Measurements from ENCODE around the gene PDE6C. TPM values are rescaled to one million over a fixed set of nuclear protein-coding genes. Genes with fewer than 3 reads are reported as not detected.
A peak's percentile ranks its signal among the peaks of the same experiment; 100 is the strongest.
"Not testable (repeated sequence)": the region's sequence is repeated elsewhere in the genome, so short reads cannot be mapped to it uniquely, and the experiment has no call there.

PDE6C gene
- total RNA-seq, 1 donor from 2014 or later, result not detected

DNA sequence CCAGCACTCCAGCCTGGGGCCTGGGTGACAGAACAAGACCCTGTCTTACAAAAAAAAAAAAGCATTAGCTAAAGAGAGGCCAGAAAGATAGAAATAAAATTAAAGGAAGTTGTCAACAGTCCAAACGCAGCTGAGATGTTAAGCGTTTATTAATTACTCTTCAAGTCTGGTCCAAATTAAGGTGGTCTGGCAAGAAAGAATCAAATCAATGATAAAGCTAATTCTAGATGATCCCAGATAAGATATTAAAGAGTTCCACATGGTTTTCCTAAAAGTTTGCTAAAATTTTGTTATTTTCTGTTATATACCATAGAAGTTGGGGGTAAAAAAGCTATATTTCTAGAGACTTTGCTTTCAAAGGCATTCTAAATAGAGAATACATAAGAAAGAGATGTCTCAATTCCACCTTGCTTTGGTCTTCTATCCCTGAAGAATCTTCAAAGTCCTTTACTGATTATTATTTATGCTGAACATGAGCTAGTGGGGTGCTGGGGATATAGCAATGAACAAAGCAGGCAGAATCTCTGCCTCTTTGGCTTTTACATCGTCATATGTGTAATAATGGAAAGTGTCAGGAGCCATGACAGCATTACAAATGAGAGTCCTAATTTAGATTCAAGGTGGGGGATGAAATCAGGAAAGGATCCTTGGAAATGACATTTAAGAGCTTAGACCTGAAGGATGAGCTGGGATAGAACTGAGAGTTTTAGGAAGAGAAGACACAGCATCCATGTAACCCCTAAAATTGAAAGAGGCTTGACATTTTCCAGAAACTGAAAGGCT lies 66.7 kb downstream of the PDE6C start:
- no peaks in the 10 kb centered on the region for H3K27me3 Mint-ChIP-seq (ENCODE audit: low read depth)
- H3K27ac Mint-ChIP-seq (ENCODE audit: unreplicated experiment), result no peak overlapping the region
- H3K4me3 Mint-ChIP-seq (ENCODE audit: unreplicated experiment), result no peak overlapping the region
- peaks cover 9% of the 10 kb centered on the region for H3K36me3 Mint-ChIP-seq (ENCODE audit: low read depth)
- TF ChIP-seq, protein P1, sequence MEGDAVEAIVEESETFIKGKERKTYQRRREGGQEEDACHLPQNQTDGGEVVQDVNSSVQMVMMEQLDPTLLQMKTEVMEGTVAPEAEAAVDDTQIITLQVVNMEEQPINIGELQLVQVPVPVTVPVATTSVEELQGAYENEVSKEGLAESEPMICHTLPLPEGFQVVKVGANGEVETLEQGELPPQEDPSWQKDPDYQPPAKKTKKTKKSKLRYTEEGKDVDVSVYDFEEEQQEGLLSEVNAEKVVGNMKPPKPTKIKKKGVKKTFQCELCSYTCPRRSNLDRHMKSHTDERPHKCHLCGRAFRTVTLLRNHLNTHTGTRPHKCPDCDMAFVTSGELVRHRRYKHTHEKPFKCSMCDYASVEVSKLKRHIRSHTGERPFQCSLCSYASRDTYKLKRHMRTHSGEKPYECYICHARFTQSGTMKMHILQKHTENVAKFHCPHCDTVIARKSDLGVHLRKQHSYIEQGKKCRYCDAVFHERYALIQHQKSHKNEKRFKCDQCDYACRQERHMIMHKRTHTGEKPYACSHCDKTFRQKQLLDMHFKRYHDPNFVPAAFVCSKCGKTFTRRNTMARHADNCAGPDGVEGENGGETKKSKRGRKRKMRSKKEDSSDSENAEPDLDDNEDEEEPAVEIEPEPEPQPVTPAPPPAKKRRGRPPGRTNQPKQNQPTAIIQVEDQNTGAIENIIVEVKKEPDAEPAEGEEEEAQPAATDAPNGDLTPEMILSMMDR (IDR thresholded peaks at IDR 0.05), result no peak
- no peaks in the 10 kb centered on the region for H3K4me1 Mint-ChIP-seq (ENCODE audit: low read depth)
- H3K9me3 Mint-ChIP-seq (ENCODE audit: low read depth), result no peaks in the 10 kb centered on the region
- no peak for DNase-seq (ENCODE audit: low spot score)

DNA sequence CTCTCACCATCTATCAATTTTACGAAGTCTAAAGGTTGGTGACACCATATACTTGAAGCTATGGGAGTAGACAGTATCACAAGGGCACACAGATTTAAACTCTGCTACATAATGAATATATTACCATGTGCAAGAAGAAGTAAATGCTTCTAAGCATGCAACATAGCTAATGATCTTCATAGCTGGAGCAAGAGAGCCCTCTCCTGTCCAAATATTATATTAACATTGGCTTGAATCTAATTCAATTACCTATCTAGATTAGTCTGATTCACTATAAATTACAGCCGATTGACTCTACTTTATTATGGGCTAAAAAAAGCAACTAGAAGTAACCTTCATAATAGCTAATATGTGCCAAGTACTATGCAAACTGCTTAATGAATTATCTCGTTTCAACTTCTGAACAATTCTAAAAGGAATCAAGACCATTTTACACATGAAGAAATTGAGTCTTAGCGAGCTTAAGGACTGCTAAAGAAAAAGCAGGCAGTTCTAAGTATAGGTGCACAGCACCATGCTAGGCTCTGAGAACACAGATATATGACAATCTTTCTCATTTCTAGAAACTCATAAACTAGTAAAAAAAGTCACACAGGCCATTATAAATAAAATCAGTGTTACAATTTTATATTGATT lies 68.2 kb downstream of the PDE6C start:
- no peaks in the 10 kb centered on the region for H3K27me3 Mint-ChIP-seq (ENCODE audit: low read depth)
- DNase-seq (ENCODE audit: low spot score), result no peak
- H3K27ac Mint-ChIP-seq (ENCODE audit: unreplicated experiment), result no peak overlapping the region
- H3K4me3 Mint-ChIP-seq (ENCODE audit: unreplicated experiment), result no peak overlapping the region
- H3K36me3 Mint-ChIP-seq (ENCODE audit: low read depth), result peaks cover 5% of the 10 kb centered on the region
- H3K4me1 Mint-ChIP-seq (ENCODE audit: low read depth), result no peaks in the 10 kb centered on the region
- TF ChIP-seq, protein P1 (IDR thresholded peaks at IDR 0.05), result peak; percentile 90
- H3K9me3 Mint-ChIP-seq (ENCODE audit: low read depth), result no peaks in the 10 kb centered on the region

DNA sequence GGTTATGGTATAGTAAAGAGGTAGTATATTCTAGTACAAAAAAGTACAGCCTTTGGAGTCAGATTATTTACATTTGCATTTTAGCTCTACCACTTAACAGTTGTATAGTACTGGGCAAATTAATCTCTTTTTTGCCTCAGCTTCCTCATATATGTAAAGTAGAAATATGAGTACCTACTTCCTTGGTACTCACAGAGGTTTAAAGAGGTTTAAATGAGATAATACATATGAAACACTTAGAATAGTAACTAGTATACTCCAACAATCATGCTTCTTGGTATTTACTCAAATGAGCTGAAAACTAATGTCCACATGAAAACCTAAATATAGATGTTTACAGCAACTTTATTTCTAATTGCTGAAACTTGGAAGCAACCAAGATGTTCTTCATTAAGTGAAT lies 75.4 kb downstream of the PDE6C start:
- Mint-ChIP-seq H3K4me1 (ENCODE audit: low read depth) (no peaks in the 10 kb centered on the region), H3K9me3 (ENCODE audit: low read depth) (no peaks in the 10 kb centered on the region), H3K27ac (ENCODE audit: unreplicated experiment) (no peak overlapping the region), H3K4me3 (ENCODE audit: unreplicated experiment) (no peak overlapping the region), H3K36me3 (ENCODE audit: low read depth) (peaks cover 1% of the 10 kb centered on the region), H3K27me3 (ENCODE audit: low read depth) (no peaks in the 10 kb centered on the region)
- TF ChIP-seq, protein P1 (IDR thresholded peaks at IDR 0.05), result no peak
- DNase-seq (ENCODE audit: low spot score), result no peak

DNA sequence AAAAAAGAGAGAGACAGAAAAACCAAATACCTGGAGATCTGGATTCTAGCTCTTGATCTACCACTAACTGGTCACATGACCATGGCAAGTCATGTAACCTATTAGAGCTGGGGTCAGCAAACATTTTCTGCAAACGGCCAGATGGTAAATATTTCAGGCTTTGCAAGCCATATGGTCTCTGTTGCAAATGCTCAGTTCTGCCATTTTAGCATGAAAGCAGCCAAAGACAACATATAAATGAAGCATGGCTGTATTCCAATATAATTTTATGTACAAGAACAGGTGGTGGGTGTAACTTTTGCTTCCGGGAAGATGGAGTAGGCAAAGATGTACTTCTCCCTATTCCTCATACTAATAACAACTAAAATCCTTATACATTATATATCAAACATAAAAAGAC lies 83.4 kb downstream of the PDE6C start:
- Mint-ChIP-seq H3K27ac (ENCODE audit: unreplicated experiment) (no peak overlapping the region), H3K27me3 (ENCODE audit: low read depth) (no peaks in the 10 kb centered on the region)
- DNase-seq (ENCODE audit: low spot score), result no peak

DNA sequence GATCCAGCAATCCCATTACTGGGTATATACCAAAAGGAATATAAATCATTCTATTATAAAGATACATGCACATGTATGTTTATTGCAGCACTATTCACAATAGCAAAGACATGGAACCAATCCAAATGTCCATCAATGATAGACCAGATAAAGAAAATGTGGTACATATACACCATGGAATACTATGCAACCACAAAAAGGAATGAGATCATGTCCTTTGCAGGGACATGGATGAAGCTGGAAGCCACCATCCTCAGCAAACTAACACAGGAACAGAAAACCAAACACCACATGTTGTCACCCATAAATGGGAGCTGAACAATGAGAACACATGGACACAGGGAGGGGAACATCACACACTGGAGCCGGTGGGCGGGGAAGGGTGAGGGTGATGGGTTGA lies 84.2 kb downstream of the PDE6C start:
- DNase-seq (ENCODE audit: low spot score), result not testable (repeated sequence)

More for the DNA sequence above, 83.4 kb downstream of the PDE6C start:
- no peaks in the 10 kb centered on the region for H3K4me1 Mint-ChIP-seq (ENCODE audit: low read depth)
- H3K4me3 Mint-ChIP-seq (ENCODE audit: unreplicated experiment), result no peak overlapping the region
- TF ChIP-seq, protein P1 (IDR thresholded peaks at IDR 0.05), result no peak
- H3K36me3 Mint-ChIP-seq (ENCODE audit: low read depth), result peaks cover 14% of the 10 kb centered on the region
- no peaks in the 10 kb centered on the region for H3K9me3 Mint-ChIP-seq (ENCODE audit: low read depth)

More for the DNA sequence above, 84.2 kb downstream of the PDE6C start:
- H3K4me1 Mint-ChIP-seq (ENCODE audit: low read depth); H3K27me3 Mint-ChIP-seq (ENCODE audit: low read depth); H3K9me3 Mint-ChIP-seq (ENCODE audit: low read depth); H3K27ac Mint-ChIP-seq (ENCODE audit: unreplicated experiment); H3K4me3 Mint-ChIP-seq (ENCODE audit: unreplicated experiment): not testable (repeated sequence)
- H3K36me3 Mint-ChIP-seq (ENCODE audit: low read depth), result peaks cover 14% of the 10 kb centered on the region
